ENCODE data around the gene RALGAPA2.

The RALGAPA2 gene

DNA sequence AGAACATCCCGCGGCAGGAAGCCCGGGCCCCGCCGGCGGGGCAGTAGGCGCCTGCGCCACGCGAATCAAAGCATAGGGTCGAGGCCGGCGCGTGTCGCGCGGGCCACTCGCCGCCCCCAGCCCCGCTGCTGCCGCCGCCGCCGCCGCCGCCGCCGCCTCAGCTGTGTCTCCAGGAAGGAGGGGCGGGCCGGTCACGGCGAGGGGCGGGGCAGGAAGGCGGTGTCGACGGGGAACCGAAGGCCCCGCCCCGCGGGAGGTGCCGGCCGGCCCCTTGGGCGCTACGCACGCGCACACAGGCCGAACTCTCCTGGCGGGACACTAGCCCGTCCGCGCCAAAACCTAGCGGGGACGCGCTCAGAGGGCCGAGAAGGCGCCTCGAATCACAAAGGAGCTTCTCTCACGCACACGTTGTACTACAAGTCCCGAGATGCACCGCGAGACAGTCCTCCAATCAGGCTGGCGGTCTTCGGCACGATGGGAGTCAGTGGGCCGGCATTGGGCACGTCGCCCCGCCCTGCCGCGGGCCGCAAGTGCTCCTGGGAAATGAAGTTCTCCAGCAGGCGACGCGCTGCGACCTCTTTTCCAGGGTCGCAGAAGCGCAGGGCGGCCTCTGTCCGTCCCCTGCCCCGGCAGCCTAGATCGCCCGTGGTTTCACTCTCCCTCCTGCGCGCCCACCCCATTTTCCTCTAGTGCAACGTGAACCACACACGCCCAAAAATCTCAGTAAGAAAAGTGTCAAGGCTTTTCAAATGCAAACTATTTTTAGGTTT, at the start of gene RALGAPA2:
RALGAPA2 (minus strand) TSS at position 171 of the 770 bp plus-strand sequence; CDS start at position 7, 164 bp downstream.
- peak; percentile 90 to 91 for DNase-seq (ENCODE audit: low read depth in 1 of 2, low spot score in 1 of 2)

- no peak for DNase-seq (ENCODE audit: low read depth in 1 of 2, low spot score in 1 of 2)
Measured at GRCh38 chr20:20761301-20761700, 48.9 kb upstream of the RALGAPA2 start.

- no peak for DNase-seq (ENCODE audit: low read depth in 1 of 2, low spot score in 1 of 2)
Measured at GRCh38 chr20:20759132-20759531, 46.7 kb upstream of the RALGAPA2 start.

DNA sequence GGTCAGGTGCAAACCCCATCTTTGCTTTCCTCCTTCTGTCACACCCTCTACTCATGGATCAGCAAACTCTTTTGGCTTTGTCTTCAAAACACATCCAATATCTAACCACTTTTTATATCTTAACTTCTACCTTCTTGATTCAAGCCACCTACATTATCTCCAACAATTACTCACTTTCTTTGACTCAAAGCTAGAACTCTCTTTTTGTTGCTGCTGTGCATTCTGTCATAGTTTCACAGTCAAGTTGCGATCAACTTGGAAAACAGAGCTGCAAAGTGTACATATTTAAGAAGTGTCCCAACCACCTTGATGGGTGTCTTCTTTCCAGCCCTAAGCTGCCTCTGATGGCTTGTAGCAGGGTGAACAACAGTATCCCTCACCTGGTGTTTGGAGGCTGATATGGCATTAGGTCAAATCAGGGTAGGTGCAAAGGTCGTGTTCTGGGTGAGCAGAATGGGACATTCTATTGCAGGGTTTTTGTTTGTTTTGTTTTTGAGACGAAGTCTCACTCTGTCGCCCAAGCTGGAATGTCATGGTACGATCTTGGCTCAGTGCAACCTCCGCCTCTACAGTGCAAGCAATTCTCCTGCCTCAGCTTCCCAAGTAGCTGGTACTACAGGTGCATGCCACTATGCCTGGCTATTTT, 43.4 kb upstream of the RALGAPA2 start:
- no peak for DNase-seq (ENCODE audit: low read depth in 1 of 2, low spot score in 1 of 2)

DNA sequence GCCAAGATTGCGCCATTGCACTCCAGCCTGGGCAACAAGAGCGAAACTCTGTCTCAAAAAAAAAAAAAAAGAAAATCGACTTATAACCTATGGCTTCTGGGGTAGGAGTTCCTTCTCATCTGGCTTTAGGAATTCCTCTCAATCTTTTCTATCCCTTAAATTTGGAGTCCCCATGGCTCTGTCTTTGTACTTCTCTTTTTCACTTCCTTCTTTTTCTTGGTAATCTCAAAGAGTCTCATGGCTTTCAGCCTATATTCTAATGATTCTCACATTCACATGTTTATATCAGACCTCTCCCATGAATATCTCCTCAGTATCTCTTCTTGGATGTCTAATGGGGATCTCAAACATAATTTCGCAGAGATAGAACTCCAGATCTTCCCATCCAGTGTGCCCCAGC, 42.8 kb upstream of the RALGAPA2 start:
- DNase-seq (ENCODE audit: low read depth in 1 of 2, low spot score in 1 of 2), result no peak

DNA sequence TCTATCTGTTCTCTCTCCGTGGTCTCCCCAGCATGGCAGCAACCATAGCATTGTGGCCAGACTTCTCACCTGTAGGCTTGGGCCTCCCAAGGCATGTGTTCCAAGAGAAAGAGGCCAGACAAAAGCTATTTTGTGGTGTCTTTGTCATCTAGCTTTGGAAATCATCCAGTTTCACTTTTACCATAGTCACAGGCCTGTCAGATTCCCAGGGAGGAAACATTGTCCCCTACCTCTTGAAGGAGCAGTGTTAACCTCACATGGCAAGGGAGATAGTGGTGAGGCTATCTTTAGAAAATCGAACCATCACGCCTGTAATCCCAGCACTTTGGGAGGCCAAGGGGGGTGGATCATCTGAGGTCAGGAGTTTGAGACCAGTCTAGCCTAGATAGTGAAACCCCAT, 42.3 kb upstream of the RALGAPA2 start:
- DNase-seq (ENCODE audit: low read depth in 1 of 2, low spot score in 1 of 2), result no peak

GRCh38 chr20:20752712-20753111, 40.3 kb upstream of the RALGAPA2 start:
- DNase-seq (ENCODE audit: low read depth in 1 of 2, low spot score in 1 of 2), result no peak

- no peak for DNase-seq (ENCODE audit: low read depth in 1 of 2, low spot score in 1 of 2)
Measured at GRCh38 chr20:20747298-20747697, 34.9 kb upstream of the RALGAPA2 start.

- no peak for DNase-seq (ENCODE audit: low read depth in 1 of 2, low spot score in 1 of 2)
Measured at GRCh38 chr20:20744170-20744725, 31.8 kb upstream of the RALGAPA2 start.

DNA sequence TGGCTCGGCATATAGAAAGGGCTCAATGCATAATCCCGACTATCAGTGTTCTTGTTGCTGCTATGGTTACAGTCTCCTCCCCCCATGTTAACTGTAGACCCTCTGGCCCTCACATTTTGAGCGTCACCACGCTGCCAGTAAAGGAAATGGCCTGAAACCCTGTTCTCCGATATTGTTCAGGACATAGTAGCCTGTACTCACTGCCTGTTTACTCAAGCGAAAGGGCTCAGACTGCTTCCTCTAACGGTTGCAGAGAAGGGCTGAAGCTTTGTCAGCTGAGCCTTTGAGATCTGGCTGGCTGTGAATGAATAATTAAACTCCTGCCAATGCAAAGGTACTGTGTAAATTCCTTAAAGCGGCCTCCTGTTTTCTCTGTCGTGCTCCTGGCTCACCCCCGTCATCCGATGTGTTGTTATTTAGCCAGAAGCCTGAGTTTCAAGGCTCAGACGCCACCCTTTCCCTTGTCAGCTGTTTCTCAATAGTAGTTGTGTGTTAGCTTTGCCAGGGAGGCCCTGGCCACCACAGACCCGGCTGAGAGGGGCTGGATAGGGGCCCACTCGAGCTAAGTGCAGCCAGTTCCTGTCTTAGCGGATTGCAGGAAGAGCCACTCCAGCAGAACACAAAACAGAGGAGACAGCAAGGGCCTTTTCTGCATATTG, 31.2 kb upstream of the RALGAPA2 start:
- DNase-seq (ENCODE audit: low read depth in 1 of 2, low spot score in 1 of 2), result no peak

GRCh38 chr20:20741087-20742045, 28.9 kb upstream of the RALGAPA2 start:
- no peak for DNase-seq (ENCODE audit: low read depth in 1 of 2, low spot score in 1 of 2)

- DNase-seq (ENCODE audit: low read depth in 1 of 2, low spot score in 1 of 2), result no peak
Measured at GRCh38 chr20:20740541-20740940, 28.1 kb upstream of the RALGAPA2 start.

GRCh38 chr20:20737158-20737557, 24.7 kb upstream of the RALGAPA2 start:
- no peak for DNase-seq (ENCODE audit: low read depth in 1 of 2, low spot score in 1 of 2)

DNA sequence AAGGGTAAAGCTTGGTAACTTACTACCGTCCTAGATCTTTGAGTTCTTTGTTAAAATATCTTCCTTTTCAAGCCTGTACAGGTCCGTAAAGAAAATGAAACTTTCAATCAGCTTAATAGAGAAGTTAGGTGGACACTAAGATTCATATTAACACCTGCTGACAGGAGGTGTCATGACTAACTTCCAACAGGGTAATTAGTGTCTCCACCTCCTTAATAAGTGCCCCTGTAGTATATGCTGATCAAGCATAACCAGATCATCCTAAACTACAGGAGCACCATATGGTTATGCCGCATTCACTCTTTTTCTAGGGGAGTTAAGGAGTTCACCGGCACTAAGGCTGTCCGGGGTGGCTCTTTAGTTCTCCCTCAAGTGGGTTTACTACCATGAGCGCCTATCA, 23.9 kb upstream of the RALGAPA2 start:
- no peak for DNase-seq (ENCODE audit: low read depth in 1 of 2, low spot score in 1 of 2)

- DNase-seq (ENCODE audit: low read depth in 1 of 2, low spot score in 1 of 2), result no peak
Measured at GRCh38 chr20:20734475-20734948, 22.1 kb upstream of the RALGAPA2 start.

GRCh38 chr20:20733943-20734342, 21.5 kb upstream of the RALGAPA2 start:
- DNase-seq (ENCODE audit: low read depth in 1 of 2, low spot score in 1 of 2), result no peak

GRCh38 chr20:20732641-20733040, 20.2 kb upstream of the RALGAPA2 start:
- no peak for DNase-seq (ENCODE audit: low read depth in 1 of 2, low spot score in 1 of 2)

GRCh38 chr20:20731945-20732296, 19.5 kb upstream of the RALGAPA2 start:
- no peak for DNase-seq (ENCODE audit: low read depth in 1 of 2, low spot score in 1 of 2)

DNA sequence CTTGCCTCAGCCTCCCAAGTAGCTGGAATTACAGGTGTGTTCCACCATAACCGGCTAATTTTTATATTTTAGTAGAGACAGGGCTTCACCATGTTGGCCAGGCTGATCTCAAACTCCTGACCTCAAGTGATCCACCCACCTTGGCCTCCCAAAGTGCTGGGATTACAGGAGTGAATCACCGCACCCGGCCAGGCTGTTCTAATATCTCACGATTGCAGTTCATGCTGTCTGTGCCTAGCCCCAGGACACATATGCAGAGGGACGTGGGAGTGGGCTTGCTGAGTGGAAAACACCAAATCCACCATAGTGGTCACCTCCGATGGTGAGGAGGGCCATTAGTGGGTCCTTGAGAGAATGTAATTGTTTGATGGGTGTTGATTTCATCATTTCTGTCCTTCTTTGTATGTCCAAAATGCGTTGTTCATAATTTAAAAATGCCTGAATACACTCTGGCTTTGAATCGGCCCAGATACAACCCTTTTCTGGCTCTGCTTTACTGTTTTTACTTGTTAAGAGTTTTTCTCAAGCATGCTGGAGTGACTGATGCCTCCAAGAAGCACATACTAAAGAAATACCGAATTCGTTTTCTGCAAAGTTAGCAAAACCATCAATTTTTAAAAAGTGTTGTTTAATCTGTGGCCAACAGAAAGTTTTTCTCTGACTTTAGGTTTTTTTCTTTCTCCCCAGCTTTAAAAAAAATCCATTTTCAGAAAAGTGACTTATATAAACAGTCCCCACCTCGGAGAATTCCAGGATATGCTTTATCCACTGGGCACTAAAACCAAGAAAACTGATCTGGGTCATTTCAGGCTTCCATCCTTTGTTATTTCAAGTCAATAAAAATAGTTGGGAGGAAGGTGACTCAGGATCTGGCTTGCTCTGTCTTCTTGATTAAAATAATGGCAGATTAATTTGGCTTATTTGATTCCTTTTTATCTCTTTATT, 18.8 kb upstream of the RALGAPA2 start:
- DNase-seq (ENCODE audit: low read depth in 1 of 2, low spot score in 1 of 2), result no peak

DNA sequence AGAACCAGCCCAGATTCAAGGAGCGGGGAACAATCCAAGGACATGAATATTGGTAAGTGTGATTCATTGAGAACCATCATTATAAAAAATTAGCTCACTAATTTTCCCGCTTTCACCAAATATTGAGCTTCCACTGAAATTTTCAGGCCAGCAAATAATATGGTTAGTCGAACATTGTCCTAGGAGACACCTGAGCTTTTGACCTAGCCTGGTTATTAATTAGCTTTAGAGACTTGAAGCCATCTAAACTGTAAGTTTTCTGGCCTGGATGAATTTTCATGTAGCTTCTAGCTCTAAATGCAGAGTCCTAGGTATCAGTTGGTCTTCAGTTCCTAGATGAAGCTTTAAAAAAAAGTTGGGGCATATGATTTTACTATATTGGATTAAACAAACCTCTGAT, 17.1 kb upstream of the RALGAPA2 start:
- no peak for DNase-seq (ENCODE audit: low read depth in 1 of 2, low spot score in 1 of 2)
